Measurements from ENCODE around the gene CISD2.
"Not testable (repeated sequence)": the region's sequence is repeated elsewhere in the genome, so short reads cannot be mapped to it uniquely, and the experiment has no call there.

The CISD2 gene

DNA sequence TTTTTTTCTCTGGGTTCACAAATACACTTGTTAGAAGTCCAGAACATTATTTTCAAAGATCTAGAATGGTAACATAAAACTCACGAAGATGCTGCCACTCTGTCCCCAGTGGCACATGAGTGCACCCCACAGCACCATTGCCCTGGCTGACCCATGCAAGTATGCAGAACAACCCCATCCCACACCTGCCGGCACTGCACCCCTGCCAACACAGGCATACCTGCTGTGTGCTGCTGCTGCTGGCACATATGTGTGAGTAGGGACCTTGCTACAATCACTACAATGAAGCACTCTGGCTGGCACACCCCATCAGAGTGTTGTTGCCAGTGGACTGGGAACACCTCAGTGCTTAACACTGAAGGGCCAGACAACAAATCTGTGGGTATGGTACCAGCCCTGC lies 66.9 kb downstream of the CISD2 start:
- DNase-seq: no peak

DNA sequence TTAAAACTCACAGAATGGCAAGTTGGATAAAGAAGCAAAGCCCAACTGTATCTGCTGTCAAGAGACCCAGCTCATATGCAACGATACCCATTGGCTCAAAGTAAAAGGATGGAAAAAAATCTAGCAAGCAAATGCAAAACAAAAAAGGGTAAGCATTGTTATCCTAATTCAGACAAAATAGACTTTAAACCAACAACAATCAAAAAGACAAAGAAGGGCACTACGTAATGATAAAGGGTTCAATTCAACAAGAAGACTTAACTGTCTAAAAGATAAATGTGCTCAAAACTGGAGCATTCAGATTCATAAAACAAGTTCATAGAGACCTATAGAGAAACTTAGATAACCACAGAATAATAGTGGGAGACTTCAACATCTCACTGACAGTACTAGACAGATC lies 69.3 kb downstream of the CISD2 start:
- DNase-seq: not testable (repeated sequence)

Data from T-helper 1 cell (primary cell).